Fibroblast of lung (primary cell): ENCODE results near the gene PRLR. TPM values are rescaled to one million over a fixed set of nuclear protein-coding genes. Genes with fewer than 3 reads are reported as not detected.

ENCODE experiments used
- DNase-seq, 2 donors: peaks; one replicate each; pipeline versions ENCODE4 v3.0.0 to v3.0.0-alpha.2; 2010; ENCODE audit warnings: low read depth in 2 of 2
- H2AFZ ChIP-seq: 2 replicates; pipeline ENCODE4 v1.5.1; 2012; ENCODE audit warnings: low read length, control low read depth, inconsistent platforms
- H3K27ac ChIP-seq: 2 replicates; pipeline ENCODE4 v1.5.1; 2011; ENCODE audit warnings: low read length, control low read depth; ENCODE audit not compliant: insufficient read depth
- H3K27me3 ChIP-seq: 2 replicates; pipeline ENCODE4 v1.5.1; 2011; ENCODE audit warnings: mild to moderate bottlenecking, low read length; ENCODE audit not compliant: control insufficient read depth, insufficient read depth
- H3K36me3 ChIP-seq: 2 replicates; pipeline ENCODE4 v1.5.1; 2011; ENCODE audit warnings: low read length; ENCODE audit not compliant: control insufficient read depth, insufficient read depth
- H3K4me1 ChIP-seq: 2 replicates; pipeline ENCODE4 v1.5.1; 2011; ENCODE audit warnings: low read length; ENCODE audit not compliant: control insufficient read depth, insufficient read depth; ENCODE audit errors: extremely low read depth
- H3K4me2 ChIP-seq: 2 replicates; pipeline ENCODE4 v1.5.1; 2011; ENCODE audit warnings: low read length, control low read depth; ENCODE audit not compliant: insufficient read depth; ENCODE audit errors: extremely low read depth
- H3K4me3 ChIP-seq, 4 experiments: fragments of 200-600 bp in 1 of 4; sonication (generic) in 1 of 4; replicated peaks in 1 of 4; 2 replicates each; pipeline ENCODE4 v1.5.1; 2011 to 2016; ENCODE audit warnings: low read length in 4 of 4, low read depth in 3 of 4, mild to moderate bottlenecking in 3 of 4, control low read depth in 2 of 4, inconsistent platforms in 1 of 4, mixed read lengths in 1 of 4; ENCODE audit not compliant: insufficient read depth in 1 of 4; ENCODE audit errors: control extremely low read depth in 1 of 4
- H3K79me2 ChIP-seq: 2 replicates; pipeline ENCODE4 v1.5.1; 2012; ENCODE audit warnings: mild to moderate bottlenecking, low read length, inconsistent platforms; ENCODE audit not compliant: control insufficient read depth, insufficient read depth
- H3K9ac ChIP-seq: 2 replicates; pipeline ENCODE4 v1.5.1; 2011; ENCODE audit warnings: mild to moderate bottlenecking, low read length, control low read depth; ENCODE audit not compliant: insufficient read depth
- H3K9me3 ChIP-seq: 2 replicates; pipeline ENCODE4 v1.5.1; 2012; ENCODE audit warnings: low read depth, low read length; ENCODE audit not compliant: control insufficient read depth, insufficient read depth
- H4K20me1 ChIP-seq: 2 replicates; pipeline ENCODE4 v1.5.1; 2011; ENCODE audit warnings: low read length; ENCODE audit not compliant: control insufficient read depth, insufficient read depth; ENCODE audit errors: extremely low read depth
- CTCF ChIP-seq, 2 donors: IDR thresholded peaks in 1 of 2; conservative IDR thresholded peaks in 1 of 2; 1 replicate in 1 of 2; 2 replicates in 1 of 2; pipeline ENCODE4 v1.5.1; 2011 to 2012; ENCODE audit warnings: low read length in 2 of 2, control low read depth in 1 of 2, inconsistent platforms in 1 of 2, low read depth in 1 of 2, mild to moderate bottlenecking in 1 of 2
- EZH2 ChIP-seq: IDR thresholded peaks from 2 replicates; pipeline ENCODE4 v1.5.1; 2012; ENCODE audit warnings: low read length, control low read depth, mild to moderate bottlenecking; ENCODE audit errors: missing control alignments
- polyA plus RNA-seq, 2 donors: library from polyadenylated mRNA; depleted of rRNA in 1 of 2; stranded (reverse) in 1 of 2; unstranded in 1 of 2; fragments of >200 nt; gene quantifications; 2 replicates each; pipeline ENCODE4 v1.2.1, GENCODE V29; 2011 to 2012; ENCODE audit warnings: missing spikeins in 1 of 2
- total RNA-seq: library from RNA; depleted of rRNA; stranded (reverse); fragments of >200 nt; gene quantifications from 2 replicates; pipeline ENCODE4 v1.2.1, GENCODE V29; 2014

PRLR gene
- total and polyA plus RNA-seq, 2 donors (not counting 1 experiment from before 2014, with no cell fraction given), result 0.33 to 0.41 TPM

GRCh38 chr5:35145012-35145411 lies 85.3 kb downstream of the PRLR start:
- DNase-seq, result no peak

GRCh38 chr5:35143841-35144240 lies 86.4 kb downstream of the PRLR start:
- Histone ChIP-seq H3K79me2 (no peaks in the 10 kb centered on the region), H3K36me3 (no peaks in the 10 kb centered on the region), H3K27me3 (no peaks in the 10 kb centered on the region), H4K20me1 (no peaks in the 10 kb centered on the region), H3K4me3 (no peak overlapping the region), H2AFZ (no peak overlapping the region), H3K9ac (no peak overlapping the region), H3K4me1 (no peaks in the 10 kb centered on the region), H3K4me2 (no peak overlapping the region), H3K9me3 (no peaks in the 10 kb centered on the region), H3K27ac (no peak overlapping the region)
- TF ChIP-seq EZH2 (no peak), CTCF (conservative IDR thresholded peaks at IDR 0.05 in 1 of 2, IDR thresholded peaks at IDR 0.05 in 1 of 2; ENCODE audit: low read depth in 1 of 2, low read length in 2 of 2) (no peak)
- no peak for DNase-seq

More at GRCh38 chr5:35145012-35145411, 85.3 kb downstream of the PRLR start:
- H3K36me3 ChIP-seq, result no peaks in the 10 kb centered on the region
- no peak overlapping the region for H3K27ac ChIP-seq
- no peak overlapping the region for H3K4me2 ChIP-seq
- no peaks in the 10 kb centered on the region for H3K4me1 ChIP-seq
- no peaks in the 10 kb centered on the region for H3K79me2 ChIP-seq
- H3K9ac ChIP-seq, result no peak overlapping the region
- H2AFZ ChIP-seq, result no peak overlapping the region
- H3K9me3 ChIP-seq, result no peaks in the 10 kb centered on the region
- no peak overlapping the region for H3K4me3 ChIP-seq
- H3K27me3 ChIP-seq, result no peaks in the 10 kb centered on the region
- no peaks in the 10 kb centered on the region for H4K20me1 ChIP-seq
- no peak for TF ChIP-seq EZH2
- no peak for TF ChIP-seq CTCF (conservative IDR thresholded peaks at IDR 0.05 in 1 of 2, IDR thresholded peaks at IDR 0.05 in 1 of 2; ENCODE audit: low read depth in 1 of 2, low read length in 2 of 2)

GRCh38 chr5:35141739-35142138 lies 88.5 kb downstream of the PRLR start:
- no peak overlapping the region for H3K4me2 ChIP-seq
- H2AFZ ChIP-seq, result no peak overlapping the region
- H3K36me3 ChIP-seq, result no peaks in the 10 kb centered on the region
- no peaks in the 10 kb centered on the region for H3K9me3 ChIP-seq
- H3K27me3 ChIP-seq, result no peaks in the 10 kb centered on the region
- no peaks in the 10 kb centered on the region for H3K79me2 ChIP-seq
- peaks cover 4% of the 10 kb centered on the region for H3K4me1 ChIP-seq
- no peak overlapping the region for H3K9ac ChIP-seq
- H3K27ac ChIP-seq, result no peak overlapping the region
- TF ChIP-seq EZH2 (no peak), CTCF (conservative IDR thresholded peaks at IDR 0.05 in 1 of 2, IDR thresholded peaks at IDR 0.05 in 1 of 2; ENCODE audit: low read depth in 1 of 2, low read length in 2 of 2) (no peak)
- no peak overlapping the region for H3K4me3 ChIP-seq
- no peak for DNase-seq
- H4K20me1 ChIP-seq, result no peaks in the 10 kb centered on the region
